Fibroblast of lung (primary cell): ENCODE data around the gene FAM185A.

Source experiments
- CTCF ChIP-seq, 2 donors: IDR thresholded peaks in 1 of 2; conservative IDR thresholded peaks in 1 of 2; 1 replicate in 1 of 2; 2 replicates in 1 of 2; pipeline ENCODE4 v1.5.1; 2011 to 2012; ENCODE audit warnings: low read length in 2 of 2, control low read depth in 1 of 2, inconsistent platforms in 1 of 2, low read depth in 1 of 2, mild to moderate bottlenecking in 1 of 2
- EZH2 ChIP-seq: IDR thresholded peaks from 2 replicates; pipeline ENCODE4 v1.5.1; 2012; ENCODE audit warnings: low read length, control low read depth, mild to moderate bottlenecking; ENCODE audit errors: missing control alignments

- no peak for TF ChIP-seq CTCF (conservative IDR thresholded peaks at IDR 0.05 in 1 of 2, IDR thresholded peaks at IDR 0.05 in 1 of 2; ENCODE audit: low read depth in 1 of 2, low read length in 2 of 2)
- no peak for TF ChIP-seq EZH2
These were observed 69.1 kb downstream of the FAM185A start for GRCh38 chr7:102817616-102818573.
